ENCODE data around the gene NES. TPM values are rescaled to one million over a fixed set of nuclear protein-coding genes. Genes with fewer than 3 reads are reported as not detected.

NES gene
- total and polyA plus RNA-seq, 11 donors: 59.7 to 499 (median 158) TPM

DNA sequence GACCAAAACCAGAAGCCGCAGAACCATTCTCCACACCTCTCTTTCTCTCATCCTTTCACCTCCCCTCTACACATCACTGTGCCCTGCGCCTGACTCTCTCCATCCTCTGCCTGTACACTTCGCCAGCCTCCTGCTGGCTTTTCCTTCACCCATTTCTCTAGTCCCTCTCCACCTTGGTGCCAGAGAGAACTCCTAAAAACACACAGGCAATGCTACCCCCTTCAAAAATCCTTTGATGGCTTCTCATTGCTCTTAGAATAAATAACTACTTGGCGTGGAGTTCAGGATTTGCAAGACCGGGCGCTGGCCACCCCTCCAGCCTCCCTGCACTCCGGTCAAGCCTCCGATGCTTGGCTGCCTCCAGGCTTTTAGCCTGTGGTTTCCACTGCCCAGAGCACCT, 19.5 kb upstream of the NES start:
- Histone ChIP-seq H3K27ac (no peak overlapping the region), H3K9me3 (no peaks in the 10 kb centered on the region), H3K36me3 (no peaks in the 10 kb centered on the region), H3K4me3 (no peak overlapping the region), H3K4me1 (peaks cover 0 to 8% (median 0%) of the 10 kb centered on the region in 12 donors), H3K27me3 (peaks cover 0 to 37% (median 17%) of the 10 kb centered on the region in 9 donors)
- intact Hi-C loops (cut with DNase I): loop anchor here in 2 of 10 donors (10.0 kb wide), 2 partner anchors 168 to 188 kb away; partner anchors contain the start of gene NTRK1 (in 1 of the 2)
- 93 to 98% (median 95%) methylated on average over 8 of the region's 8 CpGs for WGBS, 4 donors
- DNase-seq: peak in 1 of 5 donors; percentile 15
- no peak for TF ChIP-seq CTCF (IDR thresholded peaks at IDR 0.05)
- TF ChIP-seq POLR2A (IDR thresholded peaks at IDR 0.05): no peak
- no peak for ATAC-seq

- peaks cover 0 to 13% (median 3%) of the 10 kb centered on the region in 12 donors for H3K4me1 ChIP-seq
- ATAC-seq (no peak), DNase-seq (no peak)
- no peak overlapping the region for H3K4me3 ChIP-seq
- H3K27ac ChIP-seq: no peak overlapping the region
- intact Hi-C loops (cut with DNase I): loop anchor here in 4 of 10 donors (5.0 to 10.0 kb wide), 4 partner anchors 170 to 198 kb away; partner anchors contain the start of genes NTRK1 (in 1 of the 4) and PEAR1 (in 1 of the 4)
- H3K9me3 ChIP-seq: no peaks in the 10 kb centered on the region
- WGBS, 4 donors: 91 to 96% (median 95%) methylated on average over 5 of the region's 5 CpGs
- H3K27me3 ChIP-seq: peaks cover 0 to 43% (median 18%) of the 10 kb centered on the region in 9 donors
- TF ChIP-seq POLR2A (IDR thresholded peaks at IDR 0.05) (no peak), CTCF (IDR thresholded peaks at IDR 0.05) (no peak)
- H3K36me3 ChIP-seq: no peaks in the 10 kb centered on the region
These were observed 17.4 kb upstream of the NES start for GRCh38 chr1:156694690-156694962.

DNA sequence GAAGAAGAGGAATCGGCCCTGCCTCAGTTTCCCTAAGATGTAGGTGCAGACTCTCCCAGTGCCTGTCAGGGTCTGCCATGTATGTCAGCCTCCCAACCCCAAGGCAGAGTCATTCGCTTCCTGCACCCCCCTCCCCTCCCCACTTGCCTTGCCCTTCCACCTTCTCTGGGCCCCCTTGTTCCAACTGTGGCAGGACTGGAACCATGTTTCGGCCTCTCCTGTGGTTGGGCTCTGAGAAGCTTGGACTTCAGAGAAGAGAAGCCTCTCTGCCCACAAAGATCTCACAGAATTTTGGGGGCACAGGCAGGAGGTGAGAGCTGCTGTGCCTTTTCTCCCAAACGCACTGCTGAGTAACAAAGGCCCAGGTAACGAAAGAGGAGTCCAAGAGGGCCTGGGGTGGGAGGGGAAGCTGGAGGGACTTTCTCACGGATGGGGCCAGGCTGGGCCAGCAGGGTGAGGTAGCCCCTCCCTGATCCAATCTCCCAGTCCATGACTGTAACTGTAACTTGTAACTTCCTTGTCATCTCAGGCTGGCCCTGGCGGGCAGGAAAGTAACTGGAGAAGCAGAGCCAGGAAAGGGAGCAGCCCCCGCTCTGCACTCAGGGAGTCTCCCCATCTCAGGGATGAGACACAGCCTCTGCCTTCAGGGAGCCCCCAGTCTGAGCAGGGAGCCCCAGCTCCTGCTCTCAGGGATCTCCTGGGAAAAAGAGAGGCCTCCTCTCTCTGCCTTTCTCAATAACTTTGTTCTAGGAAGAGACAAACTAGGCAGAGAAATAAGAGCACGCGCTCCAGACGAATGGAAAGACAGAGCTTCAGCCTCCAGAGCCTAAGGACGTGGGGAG, 16.9 kb upstream of the NES start:
- Histone ChIP-seq H3K4me3 (no peak overlapping the region), H3K27me3 (peaks cover 0 to 44% (median 18%) of the 10 kb centered on the region in 9 donors), H3K4me1 (peaks cover 0 to 18% (median 9%) of the 10 kb centered on the region in 12 donors), H3K27ac (no peak overlapping the region), H3K9me3 (no peaks in the 10 kb centered on the region), H3K36me3 (no peaks in the 10 kb centered on the region)
- 79 to 86% (median 83%) methylated on average over 9 to 12 of the region's 12 CpGs for WGBS, 4 donors
- ATAC-seq (no peak), DNase-seq (peak in 1 of 5 donors; percentile 14)
- intact Hi-C loops (cut with DNase I): loop anchor here in 4 of 10 donors (5.0 to 10.0 kb wide), 4 partner anchors 171 to 198 kb away; partner anchors contain the start of genes NTRK1 (in 1 of the 4) and PEAR1 (in 1 of the 4)
- no peak for TF ChIP-seq CTCF (IDR thresholded peaks at IDR 0.05)
- TF ChIP-seq POLR2A (IDR thresholded peaks at IDR 0.05): no peak

Measured in heart left ventricle (tissue), 16 donors.